GM12891 (cell line): ENCODE data around the gene TOR2A.

ENCODE experiments used
- POLR2A ChIP-seq: IDR thresholded peaks from 2 replicates; pipeline ENCODE4 v1.6.1; 2011; ENCODE audit warnings: low read depth, low read length, control low read depth
- POLR2AphosphoS5 ChIP-seq: IDR thresholded peaks from 2 replicates; pipeline ENCODE4 v1.6.1; 2011; ENCODE audit warnings: low read depth, low read length, control low read depth
- POU2F2 ChIP-seq: IDR thresholded peaks from 2 replicates; pipeline ENCODE4 v1.6.1; 2011; ENCODE audit warnings: low read depth, mild to moderate bottlenecking, control low read depth, low read length, moderate library complexity
- SPI1 ChIP-seq: IDR thresholded peaks from 2 replicates; pipeline ENCODE4 v1.6.1; 2011; ENCODE audit warnings: low read depth, low read length, control low read depth
- TAF1 ChIP-seq: IDR thresholded peaks from 2 replicates; pipeline ENCODE4 v1.6.1; 2011; ENCODE audit warnings: low read depth, low read length, control low read depth

DNA sequence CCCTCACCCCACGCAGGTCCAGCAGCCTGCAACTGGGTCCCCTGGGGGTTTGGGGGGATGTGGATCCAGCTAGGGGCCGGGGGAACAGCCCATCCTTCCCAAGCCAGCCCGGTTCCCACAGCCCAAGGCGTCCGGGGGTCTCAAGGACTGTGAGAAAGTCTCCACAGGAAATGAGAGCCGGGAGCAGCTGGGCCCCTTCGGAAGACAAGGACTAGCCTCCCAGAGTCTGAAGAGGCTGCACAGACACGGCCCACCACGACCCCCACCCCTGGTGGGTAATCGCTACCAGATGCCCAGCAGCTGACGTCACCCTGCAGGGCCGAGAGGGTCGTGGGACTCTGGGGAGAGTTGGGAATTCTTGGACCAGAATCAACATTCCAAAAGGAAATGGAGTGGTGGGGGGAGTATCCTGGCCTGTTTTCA is 32.8 kb upstream of the TOR2A start:
- TF ChIP-seq POLR2A (no peak), POLR2AphosphoS5 (no peak), SPI1 (no peak), TAF1 (no peak), POU2F2 (no peak)
